HG03521 (cell line): ENCODE measurements around the gene LTBP1.
"Not testable (repeated sequence)": the region's sequence is repeated elsewhere in the genome, so short reads cannot be mapped to it uniquely, and the experiment has no call there.

Source experiments
- ATAC-seq: cut with Tn5 transposase; IDR thresholded peaks from one replicate; pipeline ENCODE4 v1.9.1; 2021; ENCODE audit warnings: mild to moderate bottlenecking, moderate library complexity; ENCODE audit not compliant: unreplicated experiment

Gene LTBP1

DNA sequence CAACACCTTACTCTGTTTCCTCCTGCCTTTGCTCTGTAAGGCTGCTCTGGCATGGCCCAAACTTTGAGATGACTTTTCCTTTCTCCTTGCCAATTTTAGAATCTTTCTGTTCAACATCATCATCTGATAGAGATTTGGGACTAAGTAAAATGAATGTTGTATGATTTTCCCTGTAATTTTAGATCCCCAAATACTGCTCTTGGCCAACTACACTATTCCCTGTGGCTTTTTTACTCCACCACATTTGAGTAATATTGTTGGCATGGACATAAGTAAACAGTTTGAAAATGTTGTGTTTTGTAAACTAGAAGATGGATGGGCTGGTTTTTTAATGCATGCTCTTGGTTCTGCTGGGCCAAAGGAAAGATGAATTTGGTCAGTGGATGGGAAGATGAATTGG is 12.1 kb downstream of the LTBP1 start:
- ATAC-seq: no peak

DNA sequence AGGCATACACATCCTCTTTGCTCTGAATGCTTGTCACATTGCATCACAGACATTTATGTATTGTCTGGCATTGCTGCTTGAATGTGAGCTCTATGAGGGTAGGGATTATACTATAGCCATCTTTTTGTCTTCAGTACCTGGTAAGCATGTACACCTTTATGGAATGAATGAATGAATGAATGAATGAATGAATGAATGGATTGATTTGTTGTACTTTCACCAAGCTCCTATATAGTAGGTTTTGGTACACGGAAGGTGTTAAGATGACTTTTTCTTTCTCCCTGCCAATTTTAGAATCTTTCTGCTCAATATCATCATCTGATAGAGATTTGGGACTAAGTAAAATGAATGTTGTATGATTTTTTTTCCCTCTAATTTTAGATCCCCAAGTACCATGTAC is 13.5 kb downstream of the LTBP1 start:
- ATAC-seq: no peak

DNA sequence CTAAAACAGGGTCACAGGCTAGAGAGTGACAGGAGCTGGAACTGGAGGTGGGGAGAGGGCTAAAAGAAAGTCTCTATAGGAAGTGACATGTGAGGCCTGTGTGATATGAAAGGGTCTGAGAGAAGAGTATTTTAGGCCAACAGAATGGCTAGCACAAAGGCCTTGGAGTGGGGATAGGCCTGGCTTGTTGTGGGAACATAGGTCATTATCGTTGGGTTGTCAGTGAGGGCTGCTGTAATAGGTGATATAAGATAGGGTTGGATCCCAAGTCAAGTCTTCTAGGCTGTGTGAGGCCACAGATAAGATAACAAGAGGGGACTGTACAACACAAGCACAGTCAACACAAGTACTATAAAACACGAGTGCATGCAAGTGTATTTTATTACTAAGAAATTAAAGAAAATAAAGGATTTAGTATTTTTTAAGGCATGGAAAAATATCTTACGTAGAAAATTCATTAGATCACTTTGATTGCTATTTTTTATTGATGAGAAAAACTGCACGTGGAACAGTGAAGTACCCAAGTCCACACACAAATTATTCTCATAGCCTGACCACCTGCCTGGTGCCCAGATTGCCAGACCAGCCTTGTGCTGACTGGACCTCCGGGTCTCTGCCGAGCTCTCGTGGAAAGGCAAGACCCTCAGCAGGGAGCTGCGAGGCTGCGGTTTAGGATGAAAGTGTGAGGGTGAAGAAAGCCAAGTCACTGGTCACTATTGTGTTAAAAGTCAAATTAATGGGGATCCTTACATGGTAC is 14.1 kb downstream of the LTBP1 start:
- ATAC-seq: no peak

DNA sequence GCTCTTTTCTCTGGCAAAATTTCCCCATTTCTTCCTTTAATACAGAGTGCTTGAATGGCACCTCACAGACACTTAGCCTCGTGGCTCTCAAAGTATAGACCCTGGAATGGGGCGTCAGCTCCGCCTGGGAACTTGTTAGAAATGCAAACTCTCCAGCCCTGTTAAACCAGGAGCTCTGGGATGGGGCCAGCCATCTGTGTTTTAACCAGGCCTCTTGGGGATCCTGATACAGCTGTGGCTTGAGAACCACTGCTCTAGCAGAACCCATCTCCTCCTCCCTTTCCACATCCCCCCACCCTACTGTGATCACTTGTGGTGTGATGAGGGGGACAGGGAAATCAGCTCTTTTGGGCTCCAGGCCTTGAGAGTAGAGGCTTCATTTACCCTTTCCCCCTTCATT is 15.9 kb downstream of the LTBP1 start:
- no peak for ATAC-seq

DNA sequence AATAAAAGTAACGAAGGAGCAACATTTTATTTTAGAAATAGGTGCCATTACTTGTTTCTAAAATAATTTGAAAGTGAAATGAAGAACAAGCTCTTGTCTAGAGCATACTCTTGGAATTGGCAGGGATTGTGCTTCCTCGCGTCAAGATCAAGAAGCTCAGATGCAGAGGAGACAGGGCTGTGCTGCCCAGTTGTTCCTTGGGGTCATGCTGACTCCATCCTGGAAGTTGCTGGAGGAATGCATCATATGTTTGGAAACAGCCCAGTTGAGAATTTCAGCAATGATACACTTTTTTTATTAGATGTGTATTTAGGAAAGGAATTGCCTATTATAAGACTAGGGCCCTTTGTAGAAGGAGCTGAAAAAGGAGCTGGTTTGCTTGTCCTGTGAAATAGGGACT is 17.2 kb downstream of the LTBP1 start:
- no peak for ATAC-seq

DNA sequence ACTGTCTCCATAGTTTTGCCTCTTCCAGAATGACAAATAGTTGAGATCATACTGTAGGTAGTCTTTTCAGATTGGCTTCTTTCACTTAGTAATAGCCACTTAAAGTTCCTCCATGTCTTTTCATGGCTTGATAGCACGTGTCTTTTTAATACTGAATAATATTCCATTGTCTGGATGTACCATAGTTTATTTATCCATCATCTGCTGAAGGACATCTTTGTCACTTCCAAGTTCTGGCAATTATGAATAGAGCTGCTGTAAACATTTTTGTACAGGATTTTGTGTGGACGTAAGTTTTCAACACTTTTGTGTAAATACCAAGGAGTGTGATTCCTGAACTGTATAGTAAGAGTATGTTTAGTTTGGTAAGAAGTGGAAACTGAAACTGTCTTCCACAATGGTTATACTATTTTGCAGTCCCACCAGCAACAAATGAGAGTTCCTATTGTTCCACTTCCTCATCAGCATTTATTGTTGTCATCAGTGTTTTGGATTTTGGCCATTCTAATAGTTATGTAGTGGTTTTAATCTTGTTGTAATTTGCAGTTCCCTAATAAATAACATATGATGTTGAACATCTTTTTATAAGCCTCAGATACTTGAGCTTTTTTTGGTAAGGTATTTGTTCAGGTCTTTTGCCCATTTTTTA is 18.9 kb downstream of the LTBP1 start:
- ATAC-seq: no peak

DNA sequence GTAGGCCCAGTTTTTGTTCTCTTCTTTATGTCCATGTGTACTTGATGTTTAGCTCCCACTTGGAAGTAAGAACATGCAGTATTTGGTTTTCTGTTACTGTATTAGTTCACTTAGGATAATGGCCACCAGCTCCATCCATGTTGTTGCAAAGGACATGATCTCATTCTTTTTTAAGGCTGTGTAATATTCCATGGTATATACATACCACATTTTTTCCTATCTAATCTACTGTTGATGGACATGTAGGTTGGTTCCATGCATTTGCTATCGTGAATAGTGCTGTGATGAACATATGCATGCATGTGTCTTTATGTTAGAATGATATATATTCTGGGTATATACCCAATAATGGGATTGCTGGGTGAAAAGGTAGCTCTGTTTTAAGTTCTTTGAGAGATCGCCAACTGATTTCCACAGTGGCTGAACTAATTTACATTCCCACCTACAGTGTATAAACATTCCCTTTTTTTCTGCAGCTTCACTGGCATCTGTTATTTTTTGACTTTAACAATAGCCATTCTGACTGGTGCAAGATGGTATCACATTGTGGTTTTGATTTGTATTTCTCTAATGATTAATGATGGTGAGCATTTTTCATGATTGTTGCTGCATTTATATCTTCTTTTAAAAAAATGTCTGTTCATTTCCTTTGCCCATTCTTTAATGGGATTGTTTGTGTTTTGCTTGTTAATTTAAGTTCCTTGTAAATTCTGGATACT is 22.9 kb downstream of the LTBP1 start:
- ATAC-seq: no peak

DNA sequence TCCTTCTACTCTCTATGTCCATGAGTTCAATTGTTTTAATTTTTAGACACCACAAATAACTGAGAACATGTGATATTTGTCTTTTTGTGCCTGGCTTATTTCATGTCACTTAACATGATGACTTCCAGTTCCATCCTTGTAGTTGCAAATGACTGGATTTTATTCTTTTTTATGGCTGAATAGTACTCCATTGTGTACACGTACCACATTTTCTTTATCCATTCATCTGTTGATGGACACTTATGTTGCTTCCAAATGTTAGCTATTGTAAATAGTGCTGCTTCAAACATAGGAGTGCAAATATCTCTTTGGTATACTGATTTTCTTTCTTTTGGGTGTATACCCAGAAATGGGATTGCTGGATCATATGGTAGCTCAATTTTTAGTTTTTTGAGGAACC is 27.0 kb downstream of the LTBP1 start:
- not testable (repeated sequence) for ATAC-seq

DNA sequence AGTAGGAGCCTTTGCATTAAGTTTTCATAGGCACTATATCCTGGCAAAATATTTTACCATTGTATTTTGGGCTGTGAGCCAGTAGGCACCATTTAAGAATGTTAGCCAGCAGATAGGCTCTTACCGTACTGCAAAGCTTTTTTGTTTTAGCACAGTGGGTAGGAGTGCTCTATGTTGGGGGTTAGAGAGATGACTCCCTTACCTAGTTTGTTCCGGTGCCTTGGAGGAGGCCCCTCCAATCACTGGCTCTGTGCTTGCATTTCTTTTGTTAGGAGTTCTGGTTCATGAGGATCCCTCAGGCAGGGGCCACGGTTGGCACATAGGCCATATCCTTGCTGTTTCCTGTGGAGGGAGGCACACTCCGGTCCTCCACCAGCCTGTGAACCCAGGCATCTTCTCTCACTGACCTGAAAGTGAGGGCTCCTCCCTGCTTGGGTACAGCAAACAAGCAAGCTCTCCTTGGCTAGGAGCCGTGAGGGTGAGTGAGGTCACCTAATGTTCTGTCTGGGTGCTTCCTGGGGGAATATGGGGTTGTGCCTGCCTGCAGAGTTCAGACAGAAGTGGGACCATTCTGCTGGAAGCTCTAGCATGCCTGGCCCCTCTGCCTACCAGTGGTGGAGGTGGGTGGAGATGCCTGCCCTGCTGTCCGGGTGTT is 29.8 kb downstream of the LTBP1 start:
- no peak for ATAC-seq

DNA sequence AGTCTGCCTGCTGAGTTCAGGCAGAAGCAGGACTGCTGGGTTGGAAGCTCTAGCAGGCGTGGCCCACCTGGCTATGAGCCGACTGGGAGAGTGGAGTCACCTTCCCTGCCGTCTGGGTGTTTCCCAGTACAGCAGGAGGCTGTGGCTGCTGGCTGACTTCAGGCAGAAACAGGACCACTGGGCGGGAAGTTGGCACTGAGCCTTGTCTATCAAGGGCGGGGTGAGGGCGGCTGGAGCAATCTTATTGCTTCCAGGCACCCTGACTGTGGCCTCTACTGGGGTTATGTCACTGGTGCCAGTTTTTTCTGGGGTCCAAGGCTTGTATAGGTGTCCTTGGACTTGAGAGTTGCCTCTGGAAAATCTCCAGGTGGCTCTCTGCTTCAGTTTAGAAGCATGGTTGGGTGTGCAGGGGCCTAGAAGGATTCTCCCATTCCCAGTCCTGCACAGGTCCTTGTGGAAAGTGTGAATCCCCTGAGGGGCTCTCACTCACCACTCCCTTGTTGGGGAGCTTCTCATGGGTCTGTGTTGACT is 30.5 kb downstream of the LTBP1 start:
- no peak for ATAC-seq

DNA sequence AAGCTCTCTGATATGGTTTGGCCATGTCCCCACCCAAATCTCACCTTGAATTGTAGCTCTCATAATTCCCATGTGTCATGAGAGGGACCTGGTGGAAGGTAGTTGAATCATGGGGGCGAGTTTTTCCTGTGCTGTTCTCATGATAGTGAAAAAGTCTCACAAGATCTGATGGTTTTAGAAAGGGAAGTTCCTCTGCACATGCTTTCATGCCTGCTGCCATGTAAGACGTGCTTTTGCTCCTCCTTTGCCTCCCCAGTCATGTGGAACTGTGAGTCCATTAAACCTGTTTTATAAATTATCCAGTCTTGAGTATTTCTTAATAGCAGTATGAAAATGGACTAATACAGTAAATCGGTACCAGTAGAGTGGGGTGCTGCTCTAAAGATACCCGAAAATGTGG is 34.9 kb downstream of the LTBP1 start:
- ATAC-seq: no peak

DNA sequence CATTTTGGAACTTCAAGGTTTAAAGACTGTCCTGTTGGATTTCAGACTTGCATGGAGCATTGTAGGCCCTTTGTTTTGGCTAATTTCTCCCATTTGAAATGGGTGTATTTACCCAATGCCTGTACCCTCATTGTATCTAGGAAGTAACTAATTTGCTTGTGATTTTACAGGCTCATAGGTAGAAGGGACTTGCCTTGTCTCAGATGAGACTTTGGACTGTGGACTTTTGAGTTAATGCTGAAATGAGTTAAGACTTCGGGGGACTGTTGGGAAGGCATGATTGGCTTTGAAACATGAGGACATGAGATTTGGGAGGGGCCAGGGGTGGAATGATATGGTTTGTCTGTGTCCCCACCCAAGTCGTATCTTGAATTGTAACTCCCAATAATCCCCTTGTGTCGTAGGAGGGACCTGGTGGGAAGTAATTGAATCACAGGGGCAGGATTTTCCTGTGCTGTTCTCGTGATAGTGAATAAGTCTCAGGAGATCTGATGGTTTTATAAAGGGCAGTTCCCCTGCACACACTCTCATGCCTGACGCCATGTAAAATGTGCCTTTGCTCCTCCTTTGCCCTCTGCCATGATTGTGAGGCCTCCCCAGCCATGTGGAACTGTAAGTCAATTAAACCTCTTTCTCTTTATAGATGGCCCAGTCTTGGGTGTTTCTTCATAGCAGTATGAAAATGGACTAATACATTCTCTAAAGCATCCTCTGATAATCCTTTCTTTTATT is 36.6 kb downstream of the LTBP1 start:
- not testable (repeated sequence) for ATAC-seq

DNA sequence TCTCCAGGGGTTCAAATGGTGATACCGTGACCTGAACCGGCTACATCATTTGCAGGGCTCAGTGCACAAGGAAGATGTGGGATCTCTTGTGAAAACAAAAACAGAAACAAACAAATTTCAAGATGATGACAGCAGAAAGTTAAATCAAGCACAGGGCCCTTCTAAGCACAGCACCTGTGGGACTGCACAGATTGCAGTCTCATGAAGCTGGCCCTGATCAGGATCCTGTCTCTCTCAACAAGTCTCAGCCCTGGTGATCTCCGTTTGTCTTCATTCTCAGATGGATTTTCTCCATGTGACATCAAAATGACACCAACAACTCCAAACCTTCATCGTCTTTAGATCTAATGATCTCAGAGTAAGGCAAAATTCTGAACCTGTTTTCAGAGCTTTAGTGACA is 39.7 kb downstream of the LTBP1 start:
- ATAC-seq: no peak

DNA sequence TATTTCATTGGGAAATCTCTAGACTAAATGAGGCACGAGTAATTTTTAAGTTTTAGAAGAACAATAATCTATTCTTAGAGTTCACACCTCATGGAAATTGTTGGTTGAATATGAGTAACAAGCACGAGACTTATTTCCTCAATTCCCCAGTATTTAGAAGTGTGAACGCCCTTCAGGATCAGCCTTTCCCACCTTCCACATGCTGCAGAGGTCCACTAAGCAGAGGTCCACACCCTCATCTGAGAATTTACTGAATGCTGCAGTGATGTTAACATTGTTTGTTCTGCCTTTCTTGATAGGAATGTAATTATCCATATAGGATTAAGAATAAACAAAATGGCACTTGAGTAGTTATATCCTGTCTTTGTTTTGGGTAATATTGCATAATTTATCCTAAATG is 41.8 kb downstream of the LTBP1 start:
- no peak for ATAC-seq

DNA sequence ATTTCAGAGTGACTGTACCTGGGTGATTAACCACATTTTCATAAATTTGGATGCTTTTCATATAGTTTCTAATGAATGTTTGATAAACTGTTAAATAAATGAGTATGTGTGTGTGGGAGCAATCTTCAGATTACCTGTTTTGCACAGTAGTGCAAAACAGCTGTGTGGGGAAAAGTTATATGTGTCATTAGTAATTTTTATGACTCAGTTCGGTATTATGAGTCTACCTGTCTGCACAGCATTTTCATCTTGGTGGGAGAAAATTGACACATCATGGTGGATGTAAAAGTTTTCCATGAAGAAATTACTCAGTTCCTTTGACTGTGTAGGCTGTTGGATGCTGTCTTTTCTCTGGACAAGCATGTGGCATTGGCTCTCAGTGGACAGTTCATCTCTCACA is 43.8 kb downstream of the LTBP1 start:
- ATAC-seq: no peak

DNA sequence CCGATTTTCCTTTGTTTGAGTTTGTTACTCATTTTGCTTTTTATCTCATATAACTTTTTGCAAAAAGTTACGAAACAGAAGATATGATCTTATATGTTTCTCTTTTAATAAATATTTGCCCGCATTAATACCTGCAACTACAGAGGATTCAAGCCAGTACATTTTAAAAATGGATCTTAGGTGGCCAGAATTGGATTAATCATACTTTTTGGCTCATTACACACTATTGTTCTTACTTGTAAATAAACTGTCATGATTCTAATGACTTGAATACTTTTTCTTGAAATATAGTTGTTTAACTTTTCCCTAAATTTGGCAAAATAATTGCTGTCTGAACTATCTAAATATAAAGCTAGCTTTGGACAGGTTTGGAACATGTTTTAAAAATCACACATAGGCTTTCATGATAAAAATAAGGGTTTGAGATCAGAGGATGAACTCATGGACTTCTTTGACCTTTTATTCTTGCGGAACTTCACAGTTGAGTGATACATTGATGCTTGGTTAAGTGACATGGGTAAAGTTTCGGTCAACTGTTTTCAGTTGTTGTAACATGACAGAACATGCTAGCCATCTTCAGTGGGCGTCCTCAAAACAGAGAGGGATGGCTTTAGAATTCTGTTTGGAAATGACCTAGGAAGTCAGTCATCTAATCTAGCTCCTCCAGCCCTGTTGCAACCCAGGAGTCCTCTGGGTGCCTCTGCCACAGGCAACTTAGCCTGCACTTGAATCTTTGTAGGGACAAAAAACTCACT is 44.5 kb downstream of the LTBP1 start:
- no peak for ATAC-seq

DNA sequence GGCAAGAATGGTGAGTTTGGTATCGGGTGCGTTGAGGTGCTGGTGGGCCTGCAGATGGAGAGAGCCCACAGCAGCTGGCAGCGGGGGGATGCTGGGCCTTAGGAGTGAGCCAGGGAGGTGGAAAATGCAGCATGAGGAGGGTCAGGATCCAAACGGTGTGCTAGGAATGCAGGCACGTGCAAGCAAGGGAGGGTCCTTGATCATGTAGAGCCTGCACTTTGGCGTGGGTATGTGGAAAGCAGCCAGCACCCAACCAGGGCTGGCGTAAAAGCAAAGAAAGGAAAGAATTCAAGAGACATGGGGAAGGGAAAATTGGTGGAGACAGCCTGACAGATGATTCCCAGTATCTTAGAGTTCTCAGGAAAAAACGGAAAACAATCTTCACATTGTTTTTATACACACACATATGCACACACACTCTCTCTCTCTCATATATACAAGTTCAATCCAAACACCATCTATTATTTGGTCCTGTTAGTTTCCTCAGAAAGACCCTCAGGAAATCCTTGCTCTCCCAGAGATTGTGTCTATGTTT is 46.3 kb downstream of the LTBP1 start:
- no peak for ATAC-seq

DNA sequence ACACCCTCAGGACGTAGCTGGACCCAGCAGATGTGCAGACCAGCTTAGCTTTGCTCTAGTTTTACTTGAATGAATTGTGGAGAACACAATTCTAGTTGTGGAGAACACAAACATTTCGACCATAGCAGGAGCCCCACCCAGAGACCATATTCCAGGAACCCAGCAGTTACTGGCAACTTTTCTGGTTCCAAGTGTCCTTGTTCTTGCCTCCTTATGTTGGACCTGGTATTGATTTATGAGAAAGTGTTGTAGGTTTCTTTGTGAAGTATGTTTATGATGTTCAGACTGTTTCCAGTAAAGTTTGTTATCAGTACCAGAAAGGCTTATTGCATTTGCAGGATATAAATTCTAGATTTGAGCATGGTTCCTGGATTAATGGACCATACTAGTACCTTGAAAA is 51.0 kb downstream of the LTBP1 start:
- ATAC-seq: no peak

DNA sequence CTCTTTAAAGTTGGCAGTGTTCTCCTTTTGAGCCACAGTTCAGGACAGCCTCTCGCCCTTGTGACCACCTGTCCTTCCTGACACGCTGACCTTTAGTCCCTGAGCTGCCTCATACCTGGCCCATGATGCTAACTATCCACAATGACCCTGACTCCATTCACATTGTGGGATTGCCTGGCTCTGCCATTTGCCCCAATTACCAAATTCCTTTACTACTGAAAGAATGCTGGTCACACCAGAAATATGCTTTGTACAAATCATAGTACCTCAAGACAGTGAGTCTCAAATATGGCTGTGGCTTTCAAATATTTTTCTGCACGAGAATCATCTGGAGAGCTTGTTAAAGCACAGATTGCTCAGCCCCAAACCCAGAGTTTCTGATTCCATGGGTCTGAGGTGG is 54.2 kb downstream of the LTBP1 start:
- no peak for ATAC-seq

DNA sequence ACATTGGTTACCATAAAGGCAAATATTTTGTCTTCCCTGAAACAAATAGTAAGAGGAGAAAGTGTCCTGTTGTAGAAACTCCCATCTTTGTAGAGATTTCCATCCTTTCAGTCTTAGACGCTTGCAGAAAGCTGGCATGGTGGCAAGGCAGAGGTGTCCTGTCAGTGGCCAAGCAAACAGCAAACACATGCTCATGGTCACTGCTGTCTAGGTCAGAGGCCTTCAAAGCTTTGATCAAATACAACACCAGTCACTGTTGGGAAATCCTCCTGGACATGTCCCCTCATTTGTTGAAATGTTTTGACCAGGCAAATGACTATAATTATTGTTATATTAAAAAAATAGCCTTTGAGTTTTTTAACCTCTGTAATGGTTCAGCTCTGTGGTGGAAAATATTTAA is 55.1 kb downstream of the LTBP1 start:
- ATAC-seq: no peak
